Fibroblast of villous mesenchyme (primary cell): ENCODE results near the gene MDH2. TPM values are rescaled to one million over a fixed set of nuclear protein-coding genes. Genes with fewer than 3 reads are reported as not detected.
"Not testable (repeated sequence)": the region's sequence is repeated elsewhere in the genome, so short reads cannot be mapped to it uniquely, and the experiment has no call there.

Experiments used
- DNase-seq: peaks from one replicate; pipeline ENCODE4 v3.0.0-alpha.2; 2010; ENCODE audit warnings: low read depth
- H3K4me3 ChIP-seq: 2 replicates; pipeline ENCODE4 v1.5.1; 2011; ENCODE audit warnings: low read depth, mild to moderate bottlenecking, low read length
- total RNA-seq: library from RNA; depleted of rRNA; stranded (reverse); fragments of >200 nt; gene quantifications from 2 replicates; pipeline ENCODE4 v1.2.3, GENCODE V29; 2012
- TF ChIP-seq, protein P1 (sequence below): IDR thresholded peaks from 2 replicates; pipeline ENCODE4 v1.5.1; 2012; ENCODE audit warnings: low read depth, mild to moderate bottlenecking, low read length; ENCODE audit not compliant: insufficient read depth

MDH2 gene
- total RNA-seq, 1 donor = 35.8 TPM

GRCh38 chr7:76023002-76023401 lies 24.9 kb upstream of the MDH2 start:
- no peak overlapping the region for H3K4me3 ChIP-seq
- TF ChIP-seq, protein P1, sequence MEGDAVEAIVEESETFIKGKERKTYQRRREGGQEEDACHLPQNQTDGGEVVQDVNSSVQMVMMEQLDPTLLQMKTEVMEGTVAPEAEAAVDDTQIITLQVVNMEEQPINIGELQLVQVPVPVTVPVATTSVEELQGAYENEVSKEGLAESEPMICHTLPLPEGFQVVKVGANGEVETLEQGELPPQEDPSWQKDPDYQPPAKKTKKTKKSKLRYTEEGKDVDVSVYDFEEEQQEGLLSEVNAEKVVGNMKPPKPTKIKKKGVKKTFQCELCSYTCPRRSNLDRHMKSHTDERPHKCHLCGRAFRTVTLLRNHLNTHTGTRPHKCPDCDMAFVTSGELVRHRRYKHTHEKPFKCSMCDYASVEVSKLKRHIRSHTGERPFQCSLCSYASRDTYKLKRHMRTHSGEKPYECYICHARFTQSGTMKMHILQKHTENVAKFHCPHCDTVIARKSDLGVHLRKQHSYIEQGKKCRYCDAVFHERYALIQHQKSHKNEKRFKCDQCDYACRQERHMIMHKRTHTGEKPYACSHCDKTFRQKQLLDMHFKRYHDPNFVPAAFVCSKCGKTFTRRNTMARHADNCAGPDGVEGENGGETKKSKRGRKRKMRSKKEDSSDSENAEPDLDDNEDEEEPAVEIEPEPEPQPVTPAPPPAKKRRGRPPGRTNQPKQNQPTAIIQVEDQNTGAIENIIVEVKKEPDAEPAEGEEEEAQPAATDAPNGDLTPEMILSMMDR = no peak
- no peak for DNase-seq

DNA sequence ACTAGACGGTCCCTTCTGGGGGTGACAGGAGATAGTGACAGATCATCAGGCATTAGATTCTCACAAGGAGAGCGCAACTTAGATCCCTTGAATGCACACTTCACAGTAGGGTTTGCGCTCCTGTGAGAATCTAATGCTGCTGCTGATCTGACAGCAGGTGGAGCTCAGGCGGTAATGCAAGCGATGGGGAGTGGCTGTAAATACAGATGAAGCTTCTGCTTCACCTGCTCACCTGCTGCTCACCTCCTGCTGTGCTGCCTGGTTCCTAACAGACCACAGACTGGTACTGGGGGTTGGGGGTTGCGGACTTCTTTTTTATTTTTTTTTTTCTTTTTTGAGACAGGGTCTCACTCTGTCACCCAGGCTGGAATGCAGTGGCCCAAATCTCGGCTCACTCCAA lies 18.2 kb upstream of the MDH2 start:
- DNase-seq, H3K4me3 ChIP-seq: not testable (repeated sequence)

- no peak overlapping the region for H3K4me3 ChIP-seq
- TF ChIP-seq, protein P1 = no peak
- DNase-seq = no peak
Observed at GRCh38 chr7:76031964-76032363, 15.9 kb upstream of the MDH2 start.

DNA sequence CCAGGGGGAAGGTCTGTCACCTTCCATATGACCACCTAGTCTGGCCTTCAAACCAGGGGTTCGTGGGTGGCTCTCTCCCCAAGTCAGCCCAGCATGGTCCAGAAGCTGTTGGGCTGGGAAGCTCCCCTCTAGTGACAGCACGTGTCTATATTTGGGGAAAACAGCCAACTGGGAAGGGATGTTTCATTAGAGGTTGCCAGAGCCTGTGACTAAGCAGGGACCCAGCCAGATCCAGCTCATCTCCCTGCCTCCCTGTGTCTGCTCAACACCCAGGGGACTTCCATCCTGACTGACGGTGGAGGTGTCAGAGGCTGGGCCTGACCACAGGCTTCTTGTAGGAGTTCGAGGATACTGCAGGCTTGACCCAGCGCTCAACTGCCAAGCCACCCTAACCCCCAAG lies 10.6 kb upstream of the MDH2 start:
- TF ChIP-seq, protein P1 = no peak
- peak; percentile 77 for DNase-seq
- H3K4me3 ChIP-seq = no peak overlapping the region

DNA sequence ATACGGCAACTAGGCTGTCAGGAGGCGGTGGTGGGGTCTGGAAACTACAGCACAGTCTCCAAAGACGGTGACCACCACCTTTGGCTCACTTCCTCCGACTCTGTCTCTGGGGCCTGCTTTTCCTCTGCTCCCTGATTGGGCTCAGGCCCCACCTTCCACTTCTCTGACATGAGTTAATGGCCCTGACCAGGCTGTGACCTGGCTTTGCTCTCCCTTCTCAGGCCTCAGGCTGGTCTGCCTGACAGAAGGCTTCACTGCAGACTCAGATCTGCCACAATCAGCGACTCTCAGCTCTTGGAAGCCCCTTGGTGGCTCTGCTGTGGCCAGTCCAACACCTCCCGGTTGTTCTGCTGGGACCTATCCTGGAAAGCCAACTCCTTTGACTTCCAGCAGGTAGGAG lies 7.8 kb upstream of the MDH2 start:
- no peak overlapping the region for H3K4me3 ChIP-seq
- no peak for DNase-seq
- TF ChIP-seq, protein P1 = no peak

DNA sequence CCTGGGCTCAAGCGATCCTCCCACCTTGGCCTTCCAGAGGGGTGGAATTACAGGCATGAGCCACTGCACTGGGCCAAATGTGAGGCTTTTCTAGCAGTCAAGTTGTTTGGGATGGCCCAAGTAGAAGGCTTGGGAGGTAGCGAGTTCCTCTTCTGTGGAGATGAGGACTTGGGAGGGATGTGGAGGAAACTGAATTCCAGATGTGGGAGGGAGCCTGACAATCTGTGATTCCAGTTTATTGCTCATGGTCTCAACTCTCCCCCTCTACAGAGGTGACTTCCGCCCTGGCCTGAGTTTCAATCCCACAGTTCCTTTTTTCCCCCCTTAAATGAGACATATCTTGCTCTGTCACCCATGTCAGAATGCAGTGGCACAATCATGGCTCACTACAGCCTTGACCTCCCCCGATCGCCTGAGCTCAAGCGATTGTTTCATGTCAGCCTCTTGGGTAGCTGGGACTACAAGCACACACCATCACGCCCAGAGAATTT lies 3.5 kb upstream of the MDH2 start:
- TF ChIP-seq, protein P1 = no peak
- DNase-seq = no peak
- H3K4me3 ChIP-seq = no peak overlapping the region

DNA sequence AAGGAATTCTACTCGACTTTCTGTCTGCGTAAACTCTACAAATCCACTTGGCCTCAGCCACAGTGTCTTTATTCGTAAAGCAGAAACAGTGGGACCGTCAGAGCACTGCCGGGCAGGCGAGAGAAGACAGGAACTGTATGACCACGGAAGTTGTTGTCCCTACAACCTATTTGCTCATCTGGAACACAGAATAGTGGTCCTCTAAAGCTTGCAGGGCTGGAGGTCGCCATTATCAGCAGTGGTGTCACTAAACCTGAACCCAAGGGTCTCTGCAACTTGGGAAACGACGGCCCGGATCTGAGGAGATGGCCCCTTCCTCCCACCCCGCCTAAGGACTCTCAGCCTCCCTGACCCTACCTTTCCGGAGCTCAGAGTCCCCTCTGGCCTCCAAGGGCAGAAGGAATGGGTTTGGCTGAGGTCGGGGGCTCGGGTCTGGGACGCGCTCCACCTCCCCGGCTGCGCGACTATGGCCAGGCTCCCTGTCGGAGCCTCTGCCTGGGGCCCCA lies 548 bp upstream of the MDH2 start:
- peak overlapping the region; percentile 98 for H3K4me3 ChIP-seq
- DNase-seq = peak; percentile 29
- TF ChIP-seq, protein P1 = no peak

GRCh38 chr7:76048668-76048988 lies 722 bp downstream of the MDH2 start:
- no peak for DNase-seq
- peak overlapping the region; percentile 98 for H3K4me3 ChIP-seq
- TF ChIP-seq, protein P1 = no peak
